Brain microvascular endothelial cell (primary cell): ENCODE measurements around the gene CDH22.

Source experiments
- DNase-seq: peaks from one replicate; pipeline ENCODE4 v3.0.0-alpha.2; 2020
- H3K27ac ChIP-seq: fragments of 250-450 bp; sonication (Bioruptor Pico); 2 replicates; pipeline ENCODE4 v1.5.1; 2020; ENCODE audit warnings: mild to moderate bottlenecking, moderate library complexity
- H3K27me3 ChIP-seq: fragments of 250-450 bp; sonication (Bioruptor Pico); replicated peaks from 2 replicates; pipeline ENCODE4 v1.5.1; 2020; ENCODE audit warnings: mild to moderate bottlenecking
- H3K36me3 ChIP-seq: fragments of 250-450 bp; sonication (Bioruptor Pico); replicated peaks from 2 replicates; pipeline ENCODE4 v1.5.1; 2020; ENCODE audit warnings: mild to moderate bottlenecking
- H3K4me3 ChIP-seq: 2 replicates; pipeline ENCODE4 v1.5.1; 2011; ENCODE audit warnings: low read depth, mild to moderate bottlenecking, control low read depth, low read length, moderate library complexity
- in situ Hi-C: cut with HindIII; loops from 2 replicates; pipeline ENCODE4 v1.10.0; 2017; ENCODE audit warnings: low sequenced_read_pairs, low pct_ligation_motif_present
- TF ChIP-seq, protein P1 (sequence below): IDR thresholded peaks from 2 replicates; pipeline ENCODE4 v1.5.1; 2011; ENCODE audit warnings: low read depth, mild to moderate bottlenecking, moderate library complexity, low read length, control low read depth, inconsistent platforms; ENCODE audit errors: missing control alignments

Gene CDH22

GRCh38 chr20:46158476-46158987, 149.8 kb downstream of the CDH22 start:
- H3K4me3 ChIP-seq = no peak overlapping the region
- TF ChIP-seq, protein P1, sequence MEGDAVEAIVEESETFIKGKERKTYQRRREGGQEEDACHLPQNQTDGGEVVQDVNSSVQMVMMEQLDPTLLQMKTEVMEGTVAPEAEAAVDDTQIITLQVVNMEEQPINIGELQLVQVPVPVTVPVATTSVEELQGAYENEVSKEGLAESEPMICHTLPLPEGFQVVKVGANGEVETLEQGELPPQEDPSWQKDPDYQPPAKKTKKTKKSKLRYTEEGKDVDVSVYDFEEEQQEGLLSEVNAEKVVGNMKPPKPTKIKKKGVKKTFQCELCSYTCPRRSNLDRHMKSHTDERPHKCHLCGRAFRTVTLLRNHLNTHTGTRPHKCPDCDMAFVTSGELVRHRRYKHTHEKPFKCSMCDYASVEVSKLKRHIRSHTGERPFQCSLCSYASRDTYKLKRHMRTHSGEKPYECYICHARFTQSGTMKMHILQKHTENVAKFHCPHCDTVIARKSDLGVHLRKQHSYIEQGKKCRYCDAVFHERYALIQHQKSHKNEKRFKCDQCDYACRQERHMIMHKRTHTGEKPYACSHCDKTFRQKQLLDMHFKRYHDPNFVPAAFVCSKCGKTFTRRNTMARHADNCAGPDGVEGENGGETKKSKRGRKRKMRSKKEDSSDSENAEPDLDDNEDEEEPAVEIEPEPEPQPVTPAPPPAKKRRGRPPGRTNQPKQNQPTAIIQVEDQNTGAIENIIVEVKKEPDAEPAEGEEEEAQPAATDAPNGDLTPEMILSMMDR = no peak
- no peak overlapping the region for H3K27ac ChIP-seq
- no peaks in the 10 kb centered on the region for H3K36me3 ChIP-seq
- no peak for DNase-seq
- no peaks in the 10 kb centered on the region for H3K27me3 ChIP-seq
- in situ Hi-C loops = no loop called here

- Histone ChIP-seq H3K36me3 (no peaks in the 10 kb centered on the region), H3K27me3 (no peaks in the 10 kb centered on the region)
These were observed 150.7 kb downstream of the CDH22 start for GRCh38 chr20:46157625-46158024.

DNA sequence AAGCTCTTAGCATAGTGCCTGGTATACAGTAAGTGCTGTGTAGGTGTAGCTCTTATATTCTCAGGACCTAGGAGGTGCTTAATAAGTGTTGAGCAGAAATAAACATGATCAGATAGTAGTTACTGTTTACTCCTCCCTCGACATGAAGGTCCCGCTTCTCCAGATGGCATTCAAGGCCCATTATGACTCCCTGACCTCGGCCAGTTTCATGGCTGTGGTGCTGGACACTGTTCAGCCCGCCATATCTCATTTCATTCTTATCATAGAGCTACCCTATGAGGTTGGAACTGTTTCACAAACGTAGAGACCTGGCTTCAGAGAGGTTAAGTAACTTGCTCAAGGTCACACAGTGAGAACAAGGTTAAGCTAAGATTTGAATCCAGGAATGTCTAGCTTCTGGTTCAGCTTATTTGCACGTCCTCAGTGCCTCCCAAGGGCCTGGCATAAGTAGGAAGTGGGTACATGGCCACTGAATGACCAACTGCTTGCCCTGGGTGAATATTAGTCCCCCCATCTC, 151.2 kb downstream of the CDH22 start:
- Histone ChIP-seq H3K4me3 (no peak overlapping the region), H3K27ac (no peak overlapping the region), H3K36me3 (no peaks in the 10 kb centered on the region), H3K27me3 (no peaks in the 10 kb centered on the region)
- in situ Hi-C loops = no loop called here
- no peak for DNase-seq
- TF ChIP-seq, protein P1 = no peak

More at GRCh38 chr20:46157625-46158024, 150.7 kb downstream of the CDH22 start:
- DNase-seq = no peak
- Histone ChIP-seq H3K27ac (no peak overlapping the region), H3K4me3 (no peak overlapping the region)
- TF ChIP-seq, protein P1 = no peak
- in situ Hi-C loops = no loop called here

- H3K36me3 ChIP-seq = no peaks in the 10 kb centered on the region
- no peak for DNase-seq
- TF ChIP-seq, protein P1 = no peak
- H3K27ac ChIP-seq = no peak overlapping the region
- H3K27me3 ChIP-seq = no peaks in the 10 kb centered on the region
- in situ Hi-C loops = no loop called here
- no peak overlapping the region for H3K4me3 ChIP-seq
These were observed 152.2 kb downstream of the CDH22 start for GRCh38 chr20:46156065-46156464.

- Histone ChIP-seq H3K27ac (no peak overlapping the region), H3K27me3 (no peaks in the 10 kb centered on the region), H3K4me3 (no peak overlapping the region), H3K36me3 (no peaks in the 10 kb centered on the region)
- DNase-seq = no peak
- TF ChIP-seq, protein P1 = no peak
- in situ Hi-C loops = no loop called here
These were observed 153.5 kb downstream of the CDH22 start for GRCh38 chr20:46154796-46155195.

- TF ChIP-seq, protein P1 = no peak
- no peaks in the 10 kb centered on the region for H3K27me3 ChIP-seq
- in situ Hi-C loops = no loop called here
- no peaks in the 10 kb centered on the region for H3K36me3 ChIP-seq
- H3K4me3 ChIP-seq = no peak overlapping the region
- no peak overlapping the region for H3K27ac ChIP-seq
- DNase-seq = no peak
These were observed 154.0 kb downstream of the CDH22 start for GRCh38 chr20:46154305-46154704.
